HepG2 (cell line): ENCODE data around the gene HYOU1. TPM values are rescaled to one million over a fixed set of nuclear protein-coding genes. Genes with fewer than 3 reads are reported as not detected.

Experiments used
- AGO1 ChIP-seq: fragments of 200-400 bp; formaldehyde crosslinking; IDR thresholded peaks from 2 replicates; pipeline ENCODE4 v1.6.1; 2017; ENCODE audit warnings: mild to moderate bottlenecking, low read depth, low read length, moderate library complexity; ENCODE audit not compliant: poor library complexity, severe bottlenecking
- GTF3A ChIP-seq: sonication (generic); formaldehyde crosslinking; conservative IDR thresholded peaks from 2 replicates; pipeline ENCODE4 v1.4.0; 2020; ENCODE audit warnings: mild to moderate bottlenecking, missing genetic modification reagents
- IRX3 ChIP-seq: sonication (generic); formaldehyde crosslinking; IDR thresholded peaks from 2 replicates; pipeline ENCODE4 v1.8.1; 2023; ENCODE audit warnings: mild to moderate bottlenecking, low read depth, missing genetic modification reagents, borderline replicate concordance
- KLF12 ChIP-seq: sonication (generic); formaldehyde crosslinking; IDR thresholded peaks from 2 replicates; pipeline ENCODE4 v1.4.0; 2020; ENCODE audit warnings: missing genetic modification reagents, borderline replicate concordance
- RBFOX2 ChIP-seq: fragments of 200-400 bp; formaldehyde crosslinking; IDR thresholded peaks from 2 replicates; pipeline ENCODE4 v1.6.1; 2017; ENCODE audit warnings: low read depth, mild to moderate bottlenecking, low read length
- SMYD3 ChIP-seq: sonication (generic); formaldehyde crosslinking; IDR thresholded peaks from 2 replicates; pipeline ENCODE4 v1.8.1; 2023; ENCODE audit warnings: mild to moderate bottlenecking, missing genetic modification reagents
- ZNF207 ChIP-seq: fragments of 450-650 bp; IDR thresholded peaks from 2 replicates; pipeline ENCODE4 v1.6.1; 2016; ENCODE audit warnings: antibody characterized with exemption, borderline replicate concordance
- ZNF3 ChIP-seq: IDR thresholded peaks from 2 replicates; pipeline ENCODE4 v1.7.0; 2017; ENCODE audit warnings: inconsistent platforms
- ZNF563 ChIP-seq: sonication (generic); formaldehyde crosslinking; IDR thresholded peaks from 2 replicates; pipeline ENCODE4 v1.8.0; 2022; ENCODE audit warnings: mild to moderate bottlenecking, moderate library complexity, missing genetic modification reagents
- ZNF678 ChIP-seq: sonication (generic); formaldehyde crosslinking; IDR thresholded peaks from 2 replicates; pipeline ENCODE4 v1.4.0; 2020; ENCODE audit warnings: mild to moderate bottlenecking, missing genetic modification reagents
- ZNF776 ChIP-seq: sonication (generic); formaldehyde crosslinking; IDR thresholded peaks from 2 replicates; pipeline ENCODE4 v1.4.0; 2020; ENCODE audit warnings: mild to moderate bottlenecking, missing genetic modification reagents
- ZNF790 ChIP-seq: sonication (generic); formaldehyde crosslinking; IDR thresholded peaks from 2 replicates; pipeline ENCODE4 v1.8.0; 2022; ENCODE audit warnings: missing genetic modification reagents, mild to moderate bottlenecking, borderline replicate concordance
- polyA plus RNA-seq, 8 experiments: library from polyadenylated mRNA; depleted of rRNA in 3 of 8; stranded (reverse) in 7 of 8; unstranded in 1 of 8; fragments of >200 nt; fragmentation: Illumina TruSeq in 4 of 8; extraction: Trizol in 4 of 8; gene quantifications; 2 replicates each; pipeline versions ENCODE4 v1.2.1 to v1.2.3, GENCODE V29; 2011 to 2016; ENCODE audit warnings: low read depth in 4 of 8, missing spikeins in 1 of 8, mixed read lengths in 1 of 8; ENCODE audit not compliant: insufficient read depth in 1 of 8
- total RNA-seq, 5 experiments: library from RNA; depleted of rRNA; stranded (reverse); fragments of >200 nt; fragmentation: Illumina TruSeq; extraction: Trizol; gene quantifications; 2 replicates each; pipeline ENCODE4 v1.2.3, GENCODE V29; 2016; ENCODE audit warnings: low read depth in 1 of 5
- TF ChIP-seq, protein P1 (sequence below): sonication (generic); formaldehyde crosslinking; IDR thresholded peaks from 2 replicates; pipeline ENCODE4 v1.8.0; 2022; ENCODE audit warnings: mild to moderate bottlenecking, missing genetic modification reagents, borderline replicate concordance
- TF ChIP-seq, protein P2 (sequence below): sonication (generic); formaldehyde crosslinking; IDR thresholded peaks from 2 replicates; pipeline ENCODE4 v1.4.0; 2020; ENCODE audit warnings: missing genetic modification reagents, borderline replicate concordance
- TF ChIP-seq, protein P3 (sequence below): sonication (generic); formaldehyde crosslinking; IDR thresholded peaks from 2 replicates; pipeline ENCODE4 v1.8.0; 2022; ENCODE audit warnings: mild to moderate bottlenecking, missing genetic modification reagents, moderate library complexity
- TF ChIP-seq, protein P4 (sequence below): sonication (generic); formaldehyde crosslinking; IDR thresholded peaks from 2 replicates; pipeline ENCODE4 v1.5.1; 2020; ENCODE audit warnings: mild to moderate bottlenecking, missing genetic modification reagents, borderline replicate concordance

HYOU1 gene
- total and polyA plus RNA-seq, 2 of the 13 experiments (the other 11 are each of a cell fraction or from before 2014, with no cell fraction given) = 127 to 155 TPM

DNA sequence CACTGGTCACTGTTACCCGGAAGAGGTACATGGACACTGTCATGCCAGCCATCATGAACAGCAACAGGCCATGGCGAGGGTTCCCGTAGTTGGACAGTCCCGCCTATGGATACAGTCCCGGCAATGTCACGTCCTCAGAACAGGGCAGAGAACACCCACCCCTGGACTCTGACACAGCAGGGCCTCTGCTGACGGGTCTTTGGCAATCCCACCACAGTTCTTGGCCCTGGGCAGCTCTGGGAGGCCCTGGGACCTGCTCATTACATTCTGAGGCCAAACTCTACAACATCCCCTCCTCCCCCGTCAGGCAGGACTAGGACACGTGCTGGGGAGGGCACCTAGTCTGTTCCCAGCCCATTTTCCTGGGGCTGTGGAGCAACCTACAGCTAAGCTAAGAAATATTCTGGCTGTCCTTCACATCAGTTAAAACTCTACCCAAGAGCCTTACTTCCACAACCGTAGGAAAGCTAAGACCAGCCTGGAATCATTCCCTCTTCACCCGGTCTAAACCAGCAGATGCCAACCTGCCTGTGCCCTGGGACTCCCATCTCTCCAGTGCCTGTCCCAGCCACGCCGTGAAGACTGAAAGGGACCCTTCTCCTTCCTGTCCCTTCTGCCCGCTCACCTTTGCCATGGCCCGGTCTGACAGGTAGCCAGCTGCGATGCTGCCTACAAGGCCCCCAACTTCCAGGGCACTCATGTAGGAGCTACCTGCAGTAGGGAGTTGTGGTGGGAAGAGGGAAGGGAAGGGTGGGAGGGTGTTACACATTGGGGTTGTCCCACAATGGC lies 30.8 kb downstream of the HYOU1 start (continued):
- TF ChIP-seq ZNF207 (no peak), GTF3A (CRISPR knock-in tag) (no peak), ZNF790 (CRISPR knock-in tag) (no peak), IRX3 (no peak), ZNF678 (CRISPR knock-in tag) (no peak), ZNF3 (CRISPR knock-in tag) (no peak), RBFOX2 (no peak), ZNF563 (no peak), ZNF776 (0 out of 2 replicates have a peak, but pooled peaks have one; percentile 23), KLF12 (no peak), SMYD3 (no peak), AGO1 (no peak)
- TF ChIP-seq, protein P1, sequence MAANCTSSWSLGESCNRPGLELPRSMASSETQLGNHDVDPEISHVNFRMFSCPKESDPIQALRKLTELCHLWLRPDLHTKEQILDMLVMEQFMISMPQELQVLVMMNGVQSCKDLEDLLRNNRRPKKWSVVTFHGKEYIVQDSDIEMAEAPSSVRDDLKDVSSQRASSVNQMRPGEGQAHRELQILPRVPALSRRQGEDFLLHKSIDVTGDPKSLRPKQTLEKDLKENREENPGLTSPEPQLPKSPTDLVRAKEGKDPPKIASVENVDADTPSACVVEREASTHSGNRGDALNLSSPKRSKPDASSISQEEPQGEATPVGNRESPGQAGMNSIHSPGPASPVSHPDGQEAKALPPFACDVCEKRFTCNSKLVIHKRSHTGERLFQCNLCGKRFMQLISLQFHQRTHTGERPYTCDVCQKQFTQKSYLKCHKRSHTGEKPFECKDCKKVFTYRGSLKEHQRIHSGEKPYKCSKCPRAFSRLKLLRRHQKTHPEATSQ (CRISPR knock-in tag) = no peak
- TF ChIP-seq, protein P2, sequence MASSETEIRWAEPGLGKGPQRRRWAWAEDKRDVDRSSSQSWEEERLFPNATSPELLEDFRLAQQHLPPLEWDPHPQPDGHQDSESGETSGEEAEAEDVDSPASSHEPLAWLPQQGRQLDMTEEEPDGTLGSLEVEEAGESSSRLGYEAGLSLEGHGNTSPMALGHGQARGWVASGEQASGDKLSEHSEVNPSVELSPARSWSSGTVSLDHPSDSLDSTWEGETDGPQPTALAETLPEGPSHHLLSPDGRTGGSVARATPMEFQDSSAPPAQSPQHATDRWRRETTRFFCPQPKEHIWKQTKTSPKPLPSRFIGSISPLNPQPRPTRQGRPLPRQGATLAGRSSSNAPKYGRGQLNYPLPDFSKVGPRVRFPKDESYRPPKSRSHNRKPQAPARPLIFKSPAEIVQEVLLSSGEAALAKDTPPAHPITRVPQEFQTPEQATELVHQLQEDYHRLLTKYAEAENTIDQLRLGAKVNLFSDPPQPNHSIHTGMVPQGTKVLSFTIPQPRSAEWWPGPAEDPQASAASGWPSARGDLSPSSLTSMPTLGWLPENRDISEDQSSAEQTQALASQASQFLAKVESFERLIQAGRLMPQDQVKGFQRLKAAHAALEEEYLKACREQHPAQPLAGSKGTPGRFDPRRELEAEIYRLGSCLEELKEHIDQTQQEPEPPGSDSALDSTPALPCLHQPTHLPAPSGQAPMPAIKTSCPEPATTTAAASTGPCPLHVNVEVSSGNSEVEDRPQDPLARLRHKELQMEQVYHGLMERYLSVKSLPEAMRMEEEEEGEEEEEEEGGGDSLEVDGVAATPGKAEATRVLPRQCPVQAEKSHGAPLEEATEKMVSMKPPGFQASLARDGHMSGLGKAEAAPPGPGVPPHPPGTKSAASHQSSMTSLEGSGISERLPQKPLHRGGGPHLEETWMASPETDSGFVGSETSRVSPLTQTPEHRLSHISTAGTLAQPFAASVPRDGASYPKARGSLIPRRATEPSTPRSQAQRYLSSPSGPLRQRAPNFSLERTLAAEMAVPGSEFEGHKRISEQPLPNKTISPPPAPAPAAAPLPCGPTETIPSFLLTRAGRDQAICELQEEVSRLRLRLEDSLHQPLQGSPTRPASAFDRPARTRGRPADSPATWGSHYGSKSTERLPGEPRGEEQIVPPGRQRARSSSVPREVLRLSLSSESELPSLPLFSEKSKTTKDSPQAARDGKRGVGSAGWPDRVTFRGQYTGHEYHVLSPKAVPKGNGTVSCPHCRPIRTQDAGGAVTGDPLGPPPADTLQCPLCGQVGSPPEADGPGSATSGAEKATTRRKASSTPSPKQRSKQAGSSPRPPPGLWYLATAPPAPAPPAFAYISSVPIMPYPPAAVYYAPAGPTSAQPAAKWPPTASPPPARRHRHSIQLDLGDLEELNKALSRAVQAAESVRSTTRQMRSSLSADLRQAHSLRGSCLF (CRISPR knock-in tag) = no peak
- TF ChIP-seq, protein P3, sequence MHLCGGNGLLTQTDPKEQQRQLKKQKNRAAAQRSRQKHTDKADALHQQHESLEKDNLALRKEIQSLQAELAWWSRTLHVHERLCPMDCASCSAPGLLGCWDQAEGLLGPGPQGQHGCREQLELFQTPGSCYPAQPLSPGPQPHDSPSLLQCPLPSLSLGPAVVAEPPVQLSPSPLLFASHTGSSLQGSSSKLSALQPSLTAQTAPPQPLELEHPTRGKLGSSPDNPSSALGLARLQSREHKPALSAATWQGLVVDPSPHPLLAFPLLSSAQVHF (CRISPR knock-in tag) = no peak
- TF ChIP-seq, protein P4, sequence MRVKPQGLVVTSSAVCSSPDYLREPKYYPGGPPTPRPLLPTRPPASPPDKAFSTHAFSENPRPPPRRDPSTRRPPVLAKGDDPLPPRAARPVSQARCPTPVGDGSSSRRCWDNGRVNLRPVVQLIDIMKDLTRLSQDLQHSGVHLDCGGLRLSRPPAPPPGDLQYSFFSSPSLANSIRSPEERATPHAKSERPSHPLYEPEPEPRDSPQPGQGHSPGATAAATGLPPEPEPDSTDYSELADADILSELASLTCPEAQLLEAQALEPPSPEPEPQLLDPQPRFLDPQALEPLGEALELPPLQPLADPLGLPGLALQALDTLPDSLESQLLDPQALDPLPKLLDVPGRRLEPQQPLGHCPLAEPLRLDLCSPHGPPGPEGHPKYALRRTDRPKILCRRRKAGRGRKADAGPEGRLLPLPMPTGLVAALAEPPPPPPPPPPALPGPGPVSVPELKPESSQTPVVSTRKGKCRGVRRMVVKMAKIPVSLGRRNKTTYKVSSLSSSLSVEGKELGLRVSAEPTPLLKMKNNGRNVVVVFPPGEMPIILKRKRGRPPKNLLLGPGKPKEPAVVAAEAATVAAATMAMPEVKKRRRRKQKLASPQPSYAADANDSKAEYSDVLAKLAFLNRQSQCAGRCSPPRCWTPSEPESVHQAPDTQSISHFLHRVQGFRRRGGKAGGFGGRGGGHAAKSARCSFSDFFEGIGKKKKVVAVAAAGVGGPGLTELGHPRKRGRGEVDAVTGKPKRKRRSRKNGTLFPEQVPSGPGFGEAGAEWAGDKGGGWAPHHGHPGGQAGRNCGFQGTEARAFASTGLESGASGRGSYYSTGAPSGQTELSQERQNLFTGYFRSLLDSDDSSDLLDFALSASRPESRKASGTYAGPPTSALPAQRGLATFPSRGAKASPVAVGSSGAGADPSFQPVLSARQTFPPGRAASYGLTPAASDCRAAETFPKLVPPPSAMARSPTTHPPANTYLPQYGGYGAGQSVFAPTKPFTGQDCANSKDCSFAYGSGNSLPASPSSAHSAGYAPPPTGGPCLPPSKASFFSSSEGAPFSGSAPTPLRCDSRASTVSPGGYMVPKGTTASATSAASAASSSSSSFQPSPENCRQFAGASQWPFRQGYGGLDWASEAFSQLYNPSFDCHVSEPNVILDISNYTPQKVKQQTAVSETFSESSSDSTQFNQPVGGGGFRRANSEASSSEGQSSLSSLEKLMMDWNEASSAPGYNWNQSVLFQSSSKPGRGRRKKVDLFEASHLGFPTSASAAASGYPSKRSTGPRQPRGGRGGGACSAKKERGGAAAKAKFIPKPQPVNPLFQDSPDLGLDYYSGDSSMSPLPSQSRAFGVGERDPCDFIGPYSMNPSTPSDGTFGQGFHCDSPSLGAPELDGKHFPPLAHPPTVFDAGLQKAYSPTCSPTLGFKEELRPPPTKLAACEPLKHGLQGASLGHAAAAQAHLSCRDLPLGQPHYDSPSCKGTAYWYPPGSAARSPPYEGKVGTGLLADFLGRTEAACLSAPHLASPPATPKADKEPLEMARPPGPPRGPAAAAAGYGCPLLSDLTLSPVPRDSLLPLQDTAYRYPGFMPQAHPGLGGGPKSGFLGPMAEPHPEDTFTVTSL (CRISPR knock-in tag) = no peak
